Tibial artery (tissue), 4 donors: ENCODE data around the gene KCNS3.

Experiments used
- DNase-seq, 2 donors: peaks; one replicate each; pipeline ENCODE4 v3.0.0-alpha.2; 2019
- H3K27ac ChIP-seq, 2 donors: fragments of 200-600 bp; sonication (generic) in 1 of 2; 1 replicate in 1 of 2; 2 replicates in 1 of 2; pipeline ENCODE4 v1.5.1; 2018 to 2019; ENCODE audit warnings: mild to moderate bottlenecking in 1 of 2
- H3K27me3 ChIP-seq, 2 donors: fragments of 200-600 bp; sonication (generic) in 1 of 2; one replicate each; pipeline versions ENCODE4 v1.5.1 to v1.6.0; 2016 to 2019
- H3K36me3 ChIP-seq, 3 donors: fragments of 200-600 bp; sonication (generic) in 2 of 3; one replicate each; pipeline ENCODE4 v1.5.1; 2016 to 2019; ENCODE audit warnings: mild to moderate bottlenecking in 2 of 3
- H3K4me1 ChIP-seq, 4 donors: fragments of 200-600 bp; sonication (generic) in 2 of 4; 1 replicate in 3 of 4; 2 replicates in 1 of 4; pipeline ENCODE4 v1.5.1; 2016 to 2019
- H3K4me3 ChIP-seq, 2 donors: fragments of 200-600 bp; sonication (generic) in 1 of 2; 1 replicate in 1 of 2; 2 replicates in 1 of 2; pipeline ENCODE4 v1.5.1; 2018 to 2019; ENCODE audit warnings: mild to moderate bottlenecking in 2 of 2
- H3K9me3 ChIP-seq, 3 donors: fragments of 200-600 bp; sonication (generic) in 1 of 3; one replicate each; pipeline ENCODE4 v1.5.1; 2016 to 2019
- intact Hi-C: fragments of 100-400 bp; cut with DNase I; formaldehyde crosslinking; loops from one replicate; pipeline ENCODE4 v1.15.0; 2023; ENCODE audit warnings: low total_unique reads
- TF ChIP-seq, protein P1 (sequence below), 2 experiments: fragments of 200-600 bp in 1 of 2; fragments of 450-650 bp in 1 of 2; IDR thresholded peaks; one replicate each; pipeline ENCODE4 v1.5.1; 2017 to 2019; ENCODE audit warnings: antibody characterized with exemption in 2 of 2, mild to moderate bottlenecking in 1 of 2, moderate library complexity in 1 of 2

The KCNS3 gene

GRCh38 chr2:17940091-17940630 lies 61.7 kb downstream of the KCNS3 start:
- no peaks in the 10 kb centered on the region for H3K36me3 ChIP-seq
- peaks cover 0 to 10% (median 1%) of the 10 kb centered on the region in 4 donors for H3K4me1 ChIP-seq
- H3K4me3 ChIP-seq: no peak overlapping the region
- no peak overlapping the region for H3K27ac ChIP-seq
- no peak for DNase-seq
- peaks cover 0 to 7% (median 0%) of the 10 kb centered on the region in 3 donors for H3K9me3 ChIP-seq
- intact Hi-C loops: no loop called here
- TF ChIP-seq, protein P1, sequence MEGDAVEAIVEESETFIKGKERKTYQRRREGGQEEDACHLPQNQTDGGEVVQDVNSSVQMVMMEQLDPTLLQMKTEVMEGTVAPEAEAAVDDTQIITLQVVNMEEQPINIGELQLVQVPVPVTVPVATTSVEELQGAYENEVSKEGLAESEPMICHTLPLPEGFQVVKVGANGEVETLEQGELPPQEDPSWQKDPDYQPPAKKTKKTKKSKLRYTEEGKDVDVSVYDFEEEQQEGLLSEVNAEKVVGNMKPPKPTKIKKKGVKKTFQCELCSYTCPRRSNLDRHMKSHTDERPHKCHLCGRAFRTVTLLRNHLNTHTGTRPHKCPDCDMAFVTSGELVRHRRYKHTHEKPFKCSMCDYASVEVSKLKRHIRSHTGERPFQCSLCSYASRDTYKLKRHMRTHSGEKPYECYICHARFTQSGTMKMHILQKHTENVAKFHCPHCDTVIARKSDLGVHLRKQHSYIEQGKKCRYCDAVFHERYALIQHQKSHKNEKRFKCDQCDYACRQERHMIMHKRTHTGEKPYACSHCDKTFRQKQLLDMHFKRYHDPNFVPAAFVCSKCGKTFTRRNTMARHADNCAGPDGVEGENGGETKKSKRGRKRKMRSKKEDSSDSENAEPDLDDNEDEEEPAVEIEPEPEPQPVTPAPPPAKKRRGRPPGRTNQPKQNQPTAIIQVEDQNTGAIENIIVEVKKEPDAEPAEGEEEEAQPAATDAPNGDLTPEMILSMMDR (IDR thresholded peaks at IDR 0.05): no peak
- no peaks in the 10 kb centered on the region for H3K27me3 ChIP-seq

- Histone ChIP-seq H3K4me3 (no peak overlapping the region), H3K27me3 (no peaks in the 10 kb centered on the region), H3K36me3 (no peaks in the 10 kb centered on the region), H3K4me1 (no peaks in the 10 kb centered on the region), H3K27ac (no peak overlapping the region), H3K9me3 (peaks cover 0 to 7% (median 0%) of the 10 kb centered on the region in 3 donors)
- intact Hi-C loops: no loop called here
- DNase-seq: no peak
- TF ChIP-seq, protein P1 (IDR thresholded peaks at IDR 0.05): no peak
Measured at GRCh38 chr2:17943444-17943843, 65.0 kb downstream of the KCNS3 start.

- TF ChIP-seq, protein P1 (IDR thresholded peaks at IDR 0.05): no peak
- no peaks in the 10 kb centered on the region for H3K27me3 ChIP-seq
- intact Hi-C loops: no loop called here
Measured at GRCh38 chr2:17947113-17947512, 68.6 kb downstream of the KCNS3 start.

DNA sequence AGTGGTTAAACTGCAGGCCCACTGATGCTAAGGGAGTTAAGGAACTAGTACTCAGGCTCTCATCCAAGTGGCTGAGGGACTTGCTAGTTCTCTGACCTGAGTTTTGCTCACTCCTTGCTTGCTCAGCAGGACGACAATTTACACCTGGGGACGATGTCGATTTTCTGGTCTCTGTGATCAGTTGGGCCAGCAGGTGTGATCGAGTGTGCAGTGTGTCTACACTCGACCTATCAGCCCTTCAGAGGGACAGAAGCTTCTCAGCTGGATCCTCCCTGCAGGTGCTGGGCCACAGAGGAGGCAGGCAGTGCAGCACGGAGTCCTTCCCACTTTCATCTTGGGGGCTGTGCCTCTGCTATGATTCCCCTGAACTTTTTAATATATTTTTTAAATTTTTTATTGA lies 71.5 kb downstream of the KCNS3 start:
- no peak for DNase-seq
- no peak overlapping the region for H3K4me3 ChIP-seq
- TF ChIP-seq, protein P1 (IDR thresholded peaks at IDR 0.05): no peak
- no peaks in the 10 kb centered on the region for H3K27me3 ChIP-seq
- H3K9me3 ChIP-seq: peaks cover 0 to 4% (median 0%) of the 10 kb centered on the region in 3 donors
- H3K27ac ChIP-seq: no peak overlapping the region
- peaks cover 0 to 2% (median 0%) of the 10 kb centered on the region in 4 donors for H3K4me1 ChIP-seq
- intact Hi-C loops: no loop called here
- H3K36me3 ChIP-seq: no peaks in the 10 kb centered on the region

More at GRCh38 chr2:17947113-17947512, 68.6 kb downstream of the KCNS3 start:
- no peak for DNase-seq
- H3K9me3 ChIP-seq: peaks cover 0 to 4% (median 0%) of the 10 kb centered on the region in 3 donors
- no peaks in the 10 kb centered on the region for H3K4me1 ChIP-seq
- no peak overlapping the region for H3K4me3 ChIP-seq
- no peaks in the 10 kb centered on the region for H3K36me3 ChIP-seq
- no peak overlapping the region for H3K27ac ChIP-seq

- DNase-seq: no peak
- Histone ChIP-seq H3K4me3 (no peak overlapping the region), H3K9me3 (peaks cover 0 to 4% (median 0%) of the 10 kb centered on the region in 3 donors), H3K27ac (no peak overlapping the region), H3K4me1 (peaks cover 0 to 2% (median 0%) of the 10 kb centered on the region in 4 donors), H3K27me3 (no peaks in the 10 kb centered on the region), H3K36me3 (no peaks in the 10 kb centered on the region)
- intact Hi-C loops: no loop called here
- TF ChIP-seq, protein P1 (IDR thresholded peaks at IDR 0.05): no peak
Measured at GRCh38 chr2:17951563-17951962, 73.1 kb downstream of the KCNS3 start.
